ENCODE measurements around the gene CAMSAP2.

- TF ChIP-seq USF2 (IDR thresholded peaks at IDR 0.05) (no peak), RFX5 (IDR thresholded peaks at IDR 0.05) (no peak), JUNB (IDR thresholded peaks at IDR 0.05) (no peak), BHLHE40 (IDR thresholded peaks at IDR 0.05; ENCODE audit: low read depth, low read length) (no peak), CTCF (IDR thresholded peaks at IDR 0.05) (no peak), MAZ (IDR thresholded peaks at IDR 0.05; ENCODE audit: borderline replicate concordance, low read depth, low read length) (no peak)
These were observed 149.7 kb downstream of the CAMSAP2 start for GRCh38 chr1:200888349-200888838.

Measured in A549 (cell line).